Urothelium cell line (cell line): ENCODE data around the gene CEPT1.

Experiments
- DNase-seq: peaks from one replicate; pipeline ENCODE4 v3.0.0; 2011; ENCODE audit warnings: low spot score, mixed read lengths
- FAIRE-seq: peaks from 2 replicates; lab custom pipeline; 2011; peaks lifted over from hg19 to GRCh38; lab: Jason Lieb, UNC

Gene CEPT1

GRCh38 chr1:111225091-111225490, 85.1 kb downstream of the CEPT1 start:
- FAIRE-seq, result no peak
- DNase-seq, result no peak

GRCh38 chr1:111225717-111226400, 85.8 kb downstream of the CEPT1 start:
- DNase-seq (no peak), FAIRE-seq (no peak)

GRCh38 chr1:111227434-111227833, 87.4 kb downstream of the CEPT1 start, which contains the start of gene CHI3L2:
Gene CHI3L2, plus strand, starts transcription at chr1:111227713. Its CDS starts 17 bp downstream, at chr1:111227730.
- FAIRE-seq (no peak), DNase-seq (no peak)

GRCh38 chr1:111227851-111228747, 88.1 kb downstream of the CEPT1 start:
- peak; percentile 89 for DNase-seq
- no peak for FAIRE-seq

- FAIRE-seq, result no peak
- no peak for DNase-seq
Measured at GRCh38 chr1:111228748-111229126, 88.7 kb downstream of the CEPT1 start.

GRCh38 chr1:111232134-111232533, 92.1 kb downstream of the CEPT1 start:
- FAIRE-seq, result no peak
- no peak for DNase-seq

- FAIRE-seq (no peak), DNase-seq (peak; percentile 56)
Measured at GRCh38 chr1:111234258-111234657, 94.2 kb downstream of the CEPT1 start.
